ENCODE measurements around the gene UVSSA. TPM values are rescaled to one million over a fixed set of nuclear protein-coding genes. Genes with fewer than 3 reads are reported as not detected.

Gene UVSSA
- total and polyA plus RNA-seq, 9 of the 15 experiments (the other 6 are each of a cell fraction or from before 2014, with no cell fraction given) = 0.21 to 14.6 (median 3.3) TPM

GRCh38 chr4:1418494-1419285 is 71.7 kb downstream of the UVSSA start:
- CTCF ChIA-PET (ENCODE audit: low intra/inter-chr PET ratio) = no interaction called here
- Histone ChIP-seq H3K27me3 (ENCODE audit: control insufficient read depth in 2 of 2, insufficient read depth in 2 of 2, low read length in 2 of 2) (peaks cover 5 to 41% of the 10 kb centered on the region in 2 experiments; a peak in 4 of 5 replicates), H3K27ac (ENCODE audit: extremely low read depth, low read depth, low read length) (no peak overlapping the region), H3K9ac (ENCODE audit: insufficient read depth in 1 of 2, low read depth in 2 of 2, low read length in 2 of 2) (peak overlapping the region in 1 of 2 experiments; percentile 58; a peak in 1 of 4 replicates), H3K9me1 (ENCODE audit: control insufficient read depth, insufficient read depth, low read length) (no peaks in the 10 kb centered on the region), H3K4me1 (replicated peaks in 1 of 2; ENCODE audit: control insufficient read depth in 2 of 2, insufficient read depth in 2 of 2, low read length in 2 of 2) (peaks cover 6 to 29% of the 10 kb centered on the region in 2 experiments; a peak in 4 of 5 replicates), H3K36me3 (ENCODE audit: control insufficient read depth, insufficient read depth, low read length) (no peaks in the 10 kb centered on the region), H3K9me3 (replicated peaks; ENCODE audit: control insufficient read depth, insufficient read depth, low read depth, low read length) (no peaks in the 10 kb centered on the region), H3K4me3 (no peak overlapping the region), H3K4me2 (ENCODE audit: insufficient read depth, low read length) (peak overlapping the region; percentile 46; the same call in 1 of the 2 replicates), H2AFZ (ENCODE audit: low read depth, low read length) (0 out of 2 replicates have a peak overlapping the region, but pooled peaks have one; percentile 40), H4K20me1 (replicated peaks; ENCODE audit: control insufficient read depth, insufficient read depth, low read length) (no peaks in the 10 kb centered on the region; the same call in 1 of the 2 replicates), H3K79me2 (ENCODE audit: control insufficient read depth, insufficient read depth, low read length) (no peaks in the 10 kb centered on the region)
- ATAC-seq (no peak), FAIRE-seq (peak; percentile 19), DNase-seq (ENCODE audit: extremely low read depth in 1 of 4, low spot score in 3 of 4) (peak in 2 of 4 experiments; percentile 41 to 42)
- POLR2A ChIA-PET = no interaction called here
- 6% methylated on average over 15 of the region's 17 CpGs for WGBS (ENCODE audit: insufficient coverage, low coverage, missing lambda C conversion rate)
- BruUV-seq (replicated peaks) = no TSS peak
- intact Hi-C loops (cut with micrococcal nuclease) = no loop called here
- in situ Hi-C loops (cut with MboI) = no loop called here
- no peak for TF ChIP-seq ZZZ3 (IDR thresholded peaks at IDR 0.05)
- TF ChIP-seq EGR1 (conservative IDR thresholded peaks at IDR 0.05) = 0 out of 2 replicates have a peak, but pooled peaks have one; percentile 7
- TF ChIP-seq ZNF354B (CRISPR knock-in tag; IDR thresholded peaks at IDR 0.05) = no peak

DNA sequence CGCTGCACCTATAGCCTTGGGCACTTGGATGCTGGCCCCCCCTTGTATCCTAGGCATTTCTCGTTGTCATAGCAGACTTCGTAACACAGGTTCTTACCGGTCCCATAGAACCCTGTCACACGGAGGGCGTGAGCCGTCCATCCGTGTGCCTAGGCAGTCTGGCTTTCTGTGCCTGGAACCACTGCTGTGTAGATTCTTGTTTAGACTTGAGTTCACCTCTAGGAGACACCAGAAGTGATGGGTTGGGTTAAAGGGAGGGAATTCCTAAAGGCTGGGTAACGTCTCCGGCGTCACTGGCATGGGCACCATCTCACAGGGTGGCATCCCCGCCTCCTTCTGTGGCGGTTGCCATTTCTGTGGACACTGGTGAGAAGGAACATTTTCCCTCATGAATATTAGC is 72.7 kb downstream of the UVSSA start:
- H3K27me3 ChIP-seq (ENCODE audit: control insufficient read depth in 2 of 2, insufficient read depth in 2 of 2, low read length in 2 of 2) = peaks cover 8 to 47% of the 10 kb centered on the region in 2 experiments; a peak in 4 of 5 replicates
- in situ Hi-C loops (cut with MboI) (no loop called here), intact Hi-C loops (cut with micrococcal nuclease) (no loop called here)
- TF ChIP-seq ZNF318 (IDR thresholded peaks at IDR 0.05; ENCODE audit: borderline replicate concordance in 1 of 2, low read depth in 1 of 2) (no peak), GTF2E2 (tag; IDR thresholded peaks at IDR 0.05) (no peak)

More for the DNA sequence above, 72.7 kb downstream of the UVSSA start:
- ChIA-PET POLR2A (interaction anchor here (0.6 kb wide), 1 partner anchor 93 kb away, joined by 3 read pairs; no protein-coding TSS in a partner anchor), CTCF (ENCODE audit: low intra/inter-chr PET ratio) (no interaction called here)
- Histone ChIP-seq H4K20me1 (replicated peaks; ENCODE audit: control insufficient read depth, insufficient read depth, low read length) (no peaks in the 10 kb centered on the region; the same call in 1 of the 2 replicates), H3K9me1 (ENCODE audit: control insufficient read depth, insufficient read depth, low read length) (no peaks in the 10 kb centered on the region), H3K4me3 (no peak overlapping the region), H3K36me3 (ENCODE audit: control insufficient read depth, insufficient read depth, low read length) (no peaks in the 10 kb centered on the region), H3K79me2 (ENCODE audit: control insufficient read depth, insufficient read depth, low read length) (no peaks in the 10 kb centered on the region), H2AFZ (ENCODE audit: low read depth, low read length) (no peak overlapping the region), H3K9ac (ENCODE audit: insufficient read depth in 1 of 2, low read depth in 2 of 2, low read length in 2 of 2) (no peak overlapping the region), H3K4me2 (ENCODE audit: insufficient read depth, low read length) (no peak overlapping the region), H3K4me1 (replicated peaks in 1 of 2; ENCODE audit: control insufficient read depth in 2 of 2, insufficient read depth in 2 of 2, low read length in 2 of 2) (peaks cover 6 to 24% of the 10 kb centered on the region in 2 experiments; a peak in 4 of 5 replicates), H3K27ac (ENCODE audit: extremely low read depth, low read depth, low read length) (no peak overlapping the region), H3K9me3 (replicated peaks; ENCODE audit: control insufficient read depth, insufficient read depth, low read depth, low read length) (no peaks in the 10 kb centered on the region)
- ATAC-seq (no peak), FAIRE-seq (no peak), DNase-seq (ENCODE audit: extremely low read depth in 1 of 4, low spot score in 3 of 4) (peak in 1 of 4 experiments; percentile 2)
- 21% methylated on average over 13 of the region's 13 CpGs for WGBS (ENCODE audit: insufficient coverage, low coverage, missing lambda C conversion rate)
- BruUV-seq (replicated peaks) = no TSS peak

All from K562 (cell line).